H1 (cell line): ENCODE results near the gene SEC14L5. TPM values are rescaled to one million over a fixed set of nuclear protein-coding genes. Genes with fewer than 3 reads are reported as not detected.

ENCODE experiments used
- BCL11A ChIP-seq, 2 experiments: IDR thresholded peaks; one replicate each; pipeline ENCODE4 v1.6.1; 2011; ENCODE audit warnings: low read depth in 2 of 2, low read length in 2 of 2, mild to moderate bottlenecking in 2 of 2
- BRCA1 ChIP-seq: IDR thresholded peaks from 2 replicates; pipeline ENCODE4 v1.6.1; 2012; ENCODE audit warnings: low read depth, low read length, improper control_type of control experiment
- CBX8 ChIP-seq: fragments of 300-800, 300-1000 bp; sonication (generic); IDR thresholded peaks from 2 replicates; pipeline ENCODE4 v1.7.1; 2016; ENCODE audit warnings: low read depth, low read length, borderline replicate concordance
- EGR1 ChIP-seq: IDR thresholded peaks from 2 replicates; pipeline ENCODE4 v1.6.1; 2011; ENCODE audit warnings: low read depth, low read length, borderline replicate concordance
- MAFK ChIP-seq: IDR thresholded peaks from 2 replicates; pipeline ENCODE4 v1.6.1; 2012; ENCODE audit warnings: low read depth, mild to moderate bottlenecking, improper control_type of control experiment, low read length
- TCF12 ChIP-seq: IDR thresholded peaks from 2 replicates; pipeline ENCODE4 v1.6.1; 2011; ENCODE audit warnings: low read depth, mild to moderate bottlenecking, low read length
- polyA plus RNA-seq, 7 experiments: library from polyadenylated mRNA; depleted of rRNA in 3 of 7; stranded (reverse) in 5 of 7; unstranded in 2 of 7; fragments of >200 nt in 5 of 7; fragments of 200-250 nt in 2 of 7; gene quantifications; 1 replicate in 5 of 7; 2 replicates in 1 of 7; 4 replicates in 1 of 7; pipeline versions ENCODE4 v1.2.1 to v1.2.3, GENCODE V29; 2011 to 2013; ENCODE audit warnings: missing spikeins in 2 of 7, mixed read lengths in 2 of 7
- total RNA-seq: library from RNA; stranded (reverse); fragmentation: NEBNext Ultra II Directional; extraction: Animal tissue kit (Norgen Biotek cat#: 25700); gene quantifications from 2 replicates; pipeline ENCODE4 v1.2.1, GENCODE V29; 2021

SEC14L5 gene
- total and polyA plus RNA-seq, 2 of the 8 experiments (the other 6 are each of a cell fraction or from before 2014, with no cell fraction given): 1.9 to 3.0 TPM

DNA sequence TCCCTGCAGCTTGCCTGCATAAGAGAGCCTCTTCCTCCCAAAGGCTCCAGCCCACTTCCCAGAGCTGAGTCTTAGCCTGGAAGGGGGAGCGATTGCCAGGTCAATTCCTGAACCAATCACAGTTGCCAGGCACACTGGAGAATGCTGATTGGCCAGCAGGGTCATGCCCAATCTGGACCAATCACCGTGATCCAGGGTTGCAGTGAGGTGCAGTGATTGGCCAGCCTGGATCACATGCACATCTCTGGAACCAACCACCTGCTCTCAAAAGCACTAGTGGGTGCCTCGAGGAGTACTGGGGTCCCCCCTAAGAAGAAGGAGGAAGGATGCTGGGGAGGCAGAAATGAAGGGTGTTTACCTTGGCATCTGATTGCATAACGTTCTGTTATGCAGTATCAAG is 57.2 kb downstream of the SEC14L5 start (continued):
- TF ChIP-seq TCF12: no peak
- no peak for TF ChIP-seq BCL11A (IDR thresholded peaks at IDR 0.05; ENCODE audit: low read depth in 2 of 2, low read length in 2 of 2)
- no peak for TF ChIP-seq MAFK
- TF ChIP-seq CBX8: no peak
- TF ChIP-seq EGR1: no peak
- no peak for TF ChIP-seq BRCA1
- TF ChIP-seq, all 59 proteins: peak for 3
